WTC11 (cell line): ENCODE results near the gene DGKH. TPM values are rescaled to one million over a fixed set of nuclear protein-coding genes. Genes with fewer than 3 reads are reported as not detected.

Experiments
- ATAC-seq: fragments of 200-7000 bp; cut with Tn5 transposase; 2 replicates; pipeline ENCODE4 v1.10.0; 2021; ENCODE audit warnings: mild to moderate bottlenecking, moderate library complexity
- CTCF ChIA-PET: fragments of 300-600 bp; sonication (Branson Sonifier 250); formaldehyde crosslinking; loops from one replicate; lab custom pipeline; 2021; ENCODE audit warnings: antibody characterized with exemption; lab: Charles Lee
- POLR2A ChIA-PET: fragments of 350-600 bp; sonication (Branson Sonifier 250); formaldehyde crosslinking; loops from one replicate; lab custom pipeline; 2021; ENCODE audit warnings: antibody characterized with exemption; lab: Charles Lee
- DNase-seq: peaks from one replicate; pipeline ENCODE4 v3.0.0; 2021; ENCODE audit warnings: low spot score
- H3K27ac Mint-ChIP-seq: 2 replicates; pipeline ENCODE4 v1.8.0; 2021; ENCODE audit warnings: mixed read lengths
- H3K27me3 Mint-ChIP-seq: 2 replicates; pipeline ENCODE4 v1.8.0; 2021; ENCODE audit warnings: low read depth, mild to moderate bottlenecking, moderate library complexity, mixed read lengths
- H3K36me3 Mint-ChIP-seq: 2 replicates; pipeline ENCODE4 v1.8.0; 2021; ENCODE audit warnings: mixed read lengths
- H3K4me1 Mint-ChIP-seq: 2 replicates; pipeline ENCODE4 v1.8.0; 2022; ENCODE audit warnings: mixed read lengths
- H3K4me3 Mint-ChIP-seq: 2 replicates; pipeline ENCODE4 v1.8.0; 2021; ENCODE audit warnings: mild to moderate bottlenecking, moderate library complexity, mixed read lengths
- H3K9me3 Mint-ChIP-seq: 2 replicates; pipeline ENCODE4 v1.8.0; 2021; ENCODE audit warnings: mixed read lengths
- ATF3 ChIP-seq: sonication (generic); formaldehyde crosslinking; conservative IDR thresholded peaks from 2 replicates; pipeline ENCODE4 v1.8.1; 2022; ENCODE audit warnings: mild to moderate bottlenecking, missing genetic modification reagents
- ERG ChIP-seq: fragments of 250-450 bp; sonication (Bioruptor Pico); IDR thresholded peaks from 2 replicates; pipeline ENCODE4 v1.8.0; 2021; ENCODE audit warnings: mild to moderate bottlenecking
- MLX ChIP-seq: sonication (generic); formaldehyde crosslinking; IDR thresholded peaks from 2 replicates; pipeline ENCODE4 v1.8.1; 2023; ENCODE audit warnings: mild to moderate bottlenecking, missing genetic modification reagents, moderate library complexity
- OVOL2 ChIP-seq: fragments of 250-450 bp; sonication (Bioruptor Pico); IDR thresholded peaks from 2 replicates; pipeline ENCODE4 v1.9.0; 2021; ENCODE audit warnings: mild to moderate bottlenecking, borderline replicate concordance
- PRRX2 ChIP-seq: fragments of 250-450 bp; sonication (Bioruptor Pico); IDR thresholded peaks from 2 replicates; pipeline ENCODE4 v1.8.0; 2021; ENCODE audit warnings: mild to moderate bottlenecking
- TCF7 ChIP-seq: sonication (generic); formaldehyde crosslinking; IDR thresholded peaks from 2 replicates; pipeline ENCODE4 v1.8.0; 2022; ENCODE audit warnings: mild to moderate bottlenecking, low read depth, missing genetic modification reagents, moderate library complexity
- ZNF232 ChIP-seq: sonication (generic); formaldehyde crosslinking; IDR thresholded peaks from 2 replicates; pipeline ENCODE4 v1.8.0; 2022; ENCODE audit warnings: mild to moderate bottlenecking, missing genetic modification reagents
- ZNF281 ChIP-seq: sonication (generic); formaldehyde crosslinking; IDR thresholded peaks from 2 replicates; pipeline ENCODE4 v1.8.0; 2023; ENCODE audit warnings: mild to moderate bottlenecking, missing genetic modification reagents
- ZNF396 ChIP-seq: fragments of 250-450 bp; sonication (Bioruptor Pico); IDR thresholded peaks from 2 replicates; pipeline ENCODE4 v1.8.0; 2021; ENCODE audit warnings: mild to moderate bottlenecking, moderate library complexity, borderline replicate concordance
- ZNF423 ChIP-seq: fragments of 250-450 bp; sonication (Bioruptor Pico); IDR thresholded peaks from 2 replicates; pipeline ENCODE4 v2.1.2; 2022; ENCODE audit warnings: mild to moderate bottlenecking, moderate library complexity
- ZNF512 ChIP-seq: sonication (generic); formaldehyde crosslinking; IDR thresholded peaks from 2 replicates; pipeline ENCODE4 v1.8.1; 2022; ENCODE audit warnings: missing genetic modification reagents, borderline replicate concordance
- ZNF532 ChIP-seq: fragments of 250-450 bp; sonication (Bioruptor Pico); IDR thresholded peaks from 2 replicates; pipeline ENCODE4 v1.9.0; 2021; ENCODE audit warnings: mild to moderate bottlenecking, borderline replicate concordance
- total RNA-seq: library from RNA; stranded (reverse); gene quantifications from 3 replicates; pipeline ENCODE4 v1.2.3, GENCODE V29; 2021

The DGKH gene
- total RNA-seq, 1 experiment from 2014 or later = 7.6 TPM

GRCh38 chr13:42022336-42022735 is 26.1 kb upstream of the DGKH start:
- H3K27ac Mint-ChIP-seq = no peak overlapping the region
- TF ChIP-seq ZNF232 (CRISPR knock-in tag) (no peak), OVOL2 (CRISPR knock-in tag) (no peak), ZNF532 (no peak), ZNF281 (CRISPR knock-in tag) (no peak), ZNF512 (CRISPR knock-in tag) (no peak), ZNF423 (CRISPR knock-in tag) (no peak)
- TF ChIP-seq, all 79 proteins: peak for 0
- no peaks in the 10 kb centered on the region for H3K9me3 Mint-ChIP-seq
- H3K36me3 Mint-ChIP-seq = no peaks in the 10 kb centered on the region
- H3K27me3 Mint-ChIP-seq = no peaks in the 10 kb centered on the region
- ATAC-seq = no peak
- ChIA-PET CTCF (no interaction called here), POLR2A (no interaction called here)
- DNase-seq = no peak
- no peak overlapping the region for H3K4me3 Mint-ChIP-seq
- peaks cover 5% of the 10 kb centered on the region; the same call in 1 of the 2 replicates for H3K4me1 Mint-ChIP-seq

GRCh38 chr13:42022796-42023493 is 25.5 kb upstream of the DGKH start:
- Mint-ChIP-seq H3K9me3 (no peaks in the 10 kb centered on the region), H3K4me3 (no peak overlapping the region), H3K27me3 (no peaks in the 10 kb centered on the region), H3K4me1 (peaks cover 5% of the 10 kb centered on the region; the same call in 1 of the 2 replicates), H3K27ac (no peak overlapping the region), H3K36me3 (no peaks in the 10 kb centered on the region)
- no peak for DNase-seq
- no peak for ATAC-seq
- POLR2A ChIA-PET = no interaction called here
- CTCF ChIA-PET = interaction anchor here (2.0 kb wide), 1 partner anchor 19 kb away, joined by 4 read pairs; no protein-coding TSS in a partner anchor
- TF ChIP-seq ZNF396 = no peak
- no peak for TF ChIP-seq MLX
- no peak for TF ChIP-seq ERG (CRISPR knock-in tag)
- no peak for TF ChIP-seq ATF3 (CRISPR knock-in tag)
- TF ChIP-seq TCF7 (CRISPR knock-in tag) = no peak
- TF ChIP-seq PRRX2 (CRISPR knock-in tag) = no peak
